Mesothelial cell of epicardium (in vitro differentiated cells): Measurements from ENCODE around the gene KITLG. TPM values are rescaled to one million over a fixed set of nuclear protein-coding genes. Genes with fewer than 3 reads are reported as not detected.
"Not testable (repeated sequence)": the region's sequence is repeated elsewhere in the genome, so short reads cannot be mapped to it uniquely, and the experiment has no call there.

Experiments used
- DNase-seq, 2 experiments: peaks; one replicate each; pipeline ENCODE4 v3.0.0; 2021; ENCODE audit warnings: low spot score in 2 of 2; ENCODE audit not compliant: unreplicated experiment in 2 of 2
- H3K27ac Mint-ChIP-seq: 2 replicates; pipeline ENCODE4 v1.8.0; 2021; ENCODE audit warnings: mixed read lengths
- H3K27me3 Mint-ChIP-seq: 2 replicates; pipeline ENCODE4 v1.8.0; 2021; ENCODE audit warnings: low read depth, mixed read lengths
- H3K36me3 Mint-ChIP-seq: 2 replicates; pipeline ENCODE4 v1.8.0; 2021; ENCODE audit warnings: mixed read lengths
- H3K4me1 Mint-ChIP-seq: 2 replicates; pipeline ENCODE4 v1.8.0; 2021; ENCODE audit warnings: mixed read lengths
- H3K4me3 Mint-ChIP-seq: 2 replicates; pipeline ENCODE4 v1.8.0; 2021; ENCODE audit warnings: mild to moderate bottlenecking, moderate library complexity, mixed read lengths
- H3K9me3 Mint-ChIP-seq: 2 replicates; pipeline ENCODE4 v1.8.0; 2021; ENCODE audit warnings: mixed read lengths
- CTCF ChIP-seq: fragments of 200-600 bp; sonication (generic); IDR thresholded peaks from one replicate; pipeline ENCODE4 v1.5.0; 2021; ENCODE audit warnings: antibody characterized with exemption; ENCODE audit not compliant: unreplicated experiment
- total RNA-seq: library from RNA; stranded (reverse); gene quantifications from 3 replicates; pipeline ENCODE4 v1.2.1, GENCODE V29; 2021

KITLG gene
- total RNA-seq, 1 donor from 2014 or later: 13.9 TPM

DNA sequence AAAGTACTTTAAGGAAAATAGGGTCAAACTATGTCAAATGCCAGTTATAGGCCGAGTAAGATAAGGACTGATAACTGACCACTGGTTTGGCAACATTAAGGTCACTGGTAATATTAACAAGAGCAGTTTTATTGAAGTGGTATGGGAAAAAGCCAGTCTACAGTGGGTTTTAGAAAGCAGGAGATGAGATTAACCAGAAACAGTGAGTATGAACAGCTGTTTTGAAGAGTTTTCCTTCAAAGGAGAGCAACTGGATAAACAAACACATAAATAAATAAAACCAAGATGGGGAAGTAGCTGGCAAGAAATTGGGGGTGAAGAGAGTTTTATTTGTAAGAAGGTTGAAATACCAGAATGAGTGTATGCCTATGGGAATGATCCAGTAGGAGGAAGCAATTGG, 30.3 kb downstream of the KITLG start:
- peaks cover 4% of the 10 kb centered on the region for H3K9me3 Mint-ChIP-seq
- no peak overlapping the region for H3K27ac Mint-ChIP-seq
- peaks cover 53% of the 10 kb centered on the region for H3K4me1 Mint-ChIP-seq
- H3K27me3 Mint-ChIP-seq: no peaks in the 10 kb centered on the region
- no peak for DNase-seq
- no peak overlapping the region for H3K4me3 Mint-ChIP-seq
- no peak for TF ChIP-seq CTCF
- no peaks in the 10 kb centered on the region for H3K36me3 Mint-ChIP-seq

GRCh38 chr12:88547949-88548348, 32.3 kb downstream of the KITLG start:
- H3K4me1 Mint-ChIP-seq: peaks cover 37% of the 10 kb centered on the region
- not testable (repeated sequence) for H3K27ac Mint-ChIP-seq, H3K9me3 Mint-ChIP-seq, H3K4me3 Mint-ChIP-seq, DNase-seq, H3K36me3 Mint-ChIP-seq, H3K27me3 Mint-ChIP-seq

DNA sequence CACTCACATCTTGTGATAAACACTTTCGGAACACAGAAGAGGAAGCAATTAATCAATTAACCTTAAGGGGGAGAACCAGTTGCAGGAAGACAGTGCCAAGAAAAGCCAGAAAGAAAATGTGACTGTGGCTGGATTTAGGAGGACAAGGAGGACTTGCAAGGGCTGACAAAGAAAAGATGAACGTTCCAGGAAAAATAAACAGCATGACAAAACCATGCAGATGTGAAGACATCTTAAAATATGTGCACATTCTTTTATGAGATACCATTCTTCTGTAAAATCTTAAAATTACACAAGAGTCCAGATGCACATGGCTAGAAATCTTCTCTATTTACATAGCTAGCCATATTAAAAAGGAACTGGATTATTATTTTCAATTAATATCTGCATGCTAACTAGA, 33.4 kb downstream of the KITLG start:
- TF ChIP-seq CTCF: no peak
- no peaks in the 10 kb centered on the region for H3K27me3 Mint-ChIP-seq
- H3K36me3 Mint-ChIP-seq: peaks cover 8% of the 10 kb centered on the region
- H3K4me1 Mint-ChIP-seq: peaks cover 30% of the 10 kb centered on the region
- H3K9me3 Mint-ChIP-seq: peaks cover 8% of the 10 kb centered on the region
- no peak overlapping the region for H3K4me3 Mint-ChIP-seq
- DNase-seq: no peak
- no peak overlapping the region for H3K27ac Mint-ChIP-seq

DNA sequence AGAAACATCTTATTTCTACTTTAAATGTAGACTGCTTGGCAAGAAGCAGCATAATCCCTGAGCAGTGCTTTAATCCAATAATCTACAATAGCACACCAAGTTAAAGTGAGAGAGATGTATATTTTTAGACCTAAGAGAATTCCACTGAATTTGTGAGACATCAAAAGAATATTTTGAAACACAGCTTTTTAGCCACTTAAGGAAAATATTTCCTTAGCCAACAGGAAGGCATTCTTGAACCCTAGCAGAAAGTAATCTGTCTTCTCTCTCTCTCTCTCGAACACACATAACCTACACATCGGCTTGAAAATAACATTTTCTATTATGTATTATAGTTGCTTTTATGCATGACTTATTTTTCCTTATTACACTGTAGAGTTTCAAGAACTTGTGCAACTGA, 34.0 kb downstream of the KITLG start:
- Mint-ChIP-seq H3K27me3 (no peaks in the 10 kb centered on the region), H3K9me3 (peaks cover 8% of the 10 kb centered on the region), H3K27ac (no peak overlapping the region), H3K4me3 (no peak overlapping the region), H3K4me1 (peaks cover 26% of the 10 kb centered on the region), H3K36me3 (peaks cover 8% of the 10 kb centered on the region)
- TF ChIP-seq CTCF: no peak
- no peak for DNase-seq

DNA sequence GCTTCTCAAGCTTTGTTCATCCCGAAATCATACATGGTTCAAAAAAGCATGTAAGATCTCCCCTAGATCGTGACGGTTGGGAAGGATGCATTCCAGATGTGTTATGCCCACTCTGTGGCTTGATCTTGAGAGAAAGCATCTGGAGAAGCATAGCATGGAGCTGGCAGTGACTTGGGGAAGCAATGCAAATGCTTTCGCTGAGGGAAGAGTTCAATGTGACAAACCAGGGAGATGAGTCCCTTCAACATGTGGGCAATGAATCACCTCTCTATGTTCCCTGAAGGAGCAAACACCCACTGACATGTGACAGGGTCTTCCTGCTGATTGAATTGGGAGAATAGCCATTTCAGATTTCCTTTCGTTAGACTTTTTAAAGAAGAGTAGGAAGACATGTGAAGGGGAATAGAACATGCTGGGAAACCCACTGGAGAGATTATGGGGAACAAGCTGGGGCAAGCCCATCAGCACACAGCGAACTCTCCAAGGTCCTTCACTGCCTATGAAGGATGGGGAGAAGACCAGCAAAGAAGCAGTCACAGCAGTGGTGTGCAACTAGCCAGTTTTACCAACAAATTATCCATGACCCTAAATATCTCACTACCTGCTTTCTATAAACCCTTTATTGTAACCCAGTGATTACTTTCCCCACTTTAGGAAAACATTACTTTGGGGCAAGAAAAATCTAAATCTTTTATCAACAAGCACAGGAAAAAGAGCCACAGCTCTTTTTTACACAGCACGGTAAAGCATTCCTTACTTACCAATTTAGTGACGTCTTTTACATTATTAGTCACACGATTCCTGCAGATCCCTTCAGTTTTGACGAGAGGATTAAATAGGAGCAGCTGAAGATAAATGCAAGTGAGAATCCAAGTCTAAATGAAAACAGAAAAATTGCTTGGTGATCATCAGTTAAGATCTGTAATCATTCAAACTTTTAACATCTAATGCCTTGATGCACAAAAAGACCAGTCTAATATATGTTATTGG, 35.0 kb downstream of the KITLG start:
- peak overlapping the region; percentile 31 for H3K27ac Mint-ChIP-seq
- no peak for TF ChIP-seq CTCF
- DNase-seq: no peak
- peaks cover 8% of the 10 kb centered on the region for H3K9me3 Mint-ChIP-seq
- H3K4me3 Mint-ChIP-seq: no peak overlapping the region
- H3K4me1 Mint-ChIP-seq: peaks cover 26% of the 10 kb centered on the region
- H3K36me3 Mint-ChIP-seq: peaks cover 8% of the 10 kb centered on the region
- no peaks in the 10 kb centered on the region for H3K27me3 Mint-ChIP-seq

- DNase-seq: no peak
- Mint-ChIP-seq H3K9me3 (peaks cover 8% of the 10 kb centered on the region), H3K4me3 (no peak overlapping the region), H3K36me3 (peaks cover 12% of the 10 kb centered on the region), H3K4me1 (peaks cover 2% of the 10 kb centered on the region), H3K27me3 (no peaks in the 10 kb centered on the region), H3K27ac (no peak overlapping the region)
- TF ChIP-seq CTCF: no peak
Measured at GRCh38 chr12:88539893-88540292, 40.4 kb downstream of the KITLG start.
